Measurements from ENCODE around the gene TIMM13.
"Not testable (repeated sequence)": the region's sequence is repeated elsewhere in the genome, so short reads cannot be mapped to it uniquely, and the experiment has no call there.

Gene TIMM13

DNA sequence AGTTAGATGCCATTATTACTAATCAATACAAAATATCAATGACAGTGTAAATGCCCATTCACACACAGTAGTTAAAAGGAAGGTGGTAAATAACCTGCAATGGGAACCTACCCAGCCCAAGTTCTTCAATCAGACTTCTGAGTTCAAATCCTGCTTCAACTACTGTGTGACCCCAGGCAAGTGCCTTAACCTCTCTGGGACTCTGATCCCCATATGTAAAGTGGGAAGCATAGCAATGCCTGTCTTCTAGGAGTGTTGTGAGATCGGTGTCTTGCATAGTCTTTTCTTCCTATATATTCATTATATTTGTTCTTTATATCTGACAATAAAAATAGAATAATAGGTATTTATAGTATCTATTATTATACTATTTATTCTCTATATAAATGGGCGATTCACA lies 6.9 kb downstream of the TIMM13 start:
- H3K4me1 ChIP-seq (ENCODE audit: control insufficient read depth, insufficient read depth, low read length) = peaks cover 9% of the 10 kb centered on the region
- peaks cover 0 to 3% of the 10 kb centered on the region in 2 donors for H3K36me3 ChIP-seq (ENCODE audit: control insufficient read depth in 2 of 2, insufficient read depth in 2 of 2, low read length in 2 of 2)
- H3K4me3 ChIP-seq (ENCODE audit: low read length in 2 of 2) = no peak overlapping the region
- no peaks in the 10 kb centered on the region for H3K27me3 ChIP-seq (ENCODE audit: control insufficient read depth in 1 of 2, insufficient read depth in 2 of 2, low read length in 2 of 2)
- no peak overlapping the region for H3K27ac ChIP-seq (ENCODE audit: low read length)
- no peak overlapping the region for H3K9ac ChIP-seq (ENCODE audit: low read length in 2 of 2)
- peaks cover 0 to 3% of the 10 kb centered on the region in 2 donors for H3K9me3 ChIP-seq (ENCODE audit: control insufficient read depth in 2 of 2, low read length in 2 of 2)

GRCh38 chr19:2419754-2420153 lies 7.6 kb downstream of the TIMM13 start:
- no peak overlapping the region for H3K9ac ChIP-seq (ENCODE audit: low read length in 2 of 2)
- no peaks in the 10 kb centered on the region for H3K27me3 ChIP-seq (ENCODE audit: control insufficient read depth in 1 of 2, insufficient read depth in 2 of 2, low read length in 2 of 2)
- H3K9me3 ChIP-seq (ENCODE audit: control insufficient read depth in 2 of 2, low read length in 2 of 2) = peaks cover 0 to 3% of the 10 kb centered on the region in 2 donors
- no peak overlapping the region for H3K27ac ChIP-seq (ENCODE audit: low read length)
- H3K36me3 ChIP-seq (ENCODE audit: control insufficient read depth in 2 of 2, insufficient read depth in 2 of 2, low read length in 2 of 2) = peaks cover 0 to 3% of the 10 kb centered on the region in 2 donors
- no peak overlapping the region for H3K4me3 ChIP-seq (ENCODE audit: low read length in 2 of 2)
- peaks cover 3% of the 10 kb centered on the region for H3K4me1 ChIP-seq (ENCODE audit: control insufficient read depth, insufficient read depth, low read length)

DNA sequence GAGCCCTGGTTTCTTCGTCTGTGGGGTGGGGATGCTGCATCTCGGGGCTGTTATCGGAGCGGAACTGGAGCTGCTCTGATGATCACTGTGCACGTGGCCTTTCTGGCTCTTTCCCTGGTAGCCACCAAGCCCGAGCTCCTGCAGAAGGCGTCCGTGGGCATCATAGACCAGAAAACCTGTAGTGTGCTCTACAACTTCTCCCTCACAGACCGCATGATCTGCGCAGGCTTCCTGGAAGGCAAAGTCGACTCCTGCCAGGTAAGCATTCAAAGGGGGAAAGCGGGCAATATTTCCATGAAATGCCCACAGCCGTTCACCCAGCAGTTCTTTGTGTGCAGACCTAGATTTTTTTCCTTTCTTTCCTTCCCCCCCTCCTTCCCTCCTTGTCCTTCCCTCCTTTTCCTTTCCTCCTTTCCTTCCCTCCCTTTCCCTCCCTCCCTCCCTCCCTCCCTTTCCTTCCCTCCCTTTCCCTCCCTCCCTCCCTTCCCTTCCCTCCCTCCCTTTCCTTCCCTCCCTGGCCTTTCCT lies 9.4 kb downstream of the TIMM13 start:
- no peaks in the 10 kb centered on the region for H3K27me3 ChIP-seq (ENCODE audit: control insufficient read depth in 1 of 2, insufficient read depth in 2 of 2, low read length in 2 of 2)
- no peak overlapping the region for H3K4me3 ChIP-seq (ENCODE audit: low read length in 2 of 2)
- no peaks in the 10 kb centered on the region for H3K4me1 ChIP-seq (ENCODE audit: control insufficient read depth, insufficient read depth, low read length)
- H3K27ac ChIP-seq (ENCODE audit: low read length) = no peak overlapping the region
- peaks cover 0 to 3% of the 10 kb centered on the region in 2 donors for H3K36me3 ChIP-seq (ENCODE audit: control insufficient read depth in 2 of 2, insufficient read depth in 2 of 2, low read length in 2 of 2)
- no peak overlapping the region for H3K9ac ChIP-seq (ENCODE audit: low read length in 2 of 2)
- H3K9me3 ChIP-seq (ENCODE audit: control insufficient read depth in 2 of 2, low read length in 2 of 2) = peaks cover 0 to 3% of the 10 kb centered on the region in 2 donors

DNA sequence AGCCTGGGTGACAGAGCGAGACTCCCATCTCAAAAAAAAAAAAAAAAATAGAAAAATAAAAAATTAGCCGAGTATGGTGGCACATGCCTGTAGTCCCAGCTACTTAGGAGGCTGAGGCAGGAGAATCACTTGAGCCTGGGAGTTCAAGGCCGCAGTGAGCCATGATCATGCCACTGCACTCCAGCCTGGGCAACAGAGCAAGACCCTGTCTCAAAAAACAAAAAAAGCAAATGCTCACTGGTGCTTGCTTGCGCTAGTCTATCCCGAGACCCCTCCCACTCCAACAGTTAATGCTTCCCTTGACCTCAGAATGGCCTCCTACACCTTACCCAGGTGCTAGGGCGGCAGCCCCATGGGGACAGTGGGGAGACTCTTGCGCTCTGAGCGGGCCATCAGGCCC lies 9.9 kb downstream of the TIMM13 start:
- not testable (repeated sequence) for H3K4me3 ChIP-seq (ENCODE audit: low read length in 2 of 2); H3K9me3 ChIP-seq (ENCODE audit: control insufficient read depth in 2 of 2, low read length in 2 of 2); H3K4me1 ChIP-seq (ENCODE audit: control insufficient read depth, insufficient read depth, low read length); H3K27me3 ChIP-seq (ENCODE audit: control insufficient read depth in 1 of 2, insufficient read depth in 2 of 2, low read length in 2 of 2); H3K9ac ChIP-seq (ENCODE audit: low read length in 2 of 2); H3K36me3 ChIP-seq (ENCODE audit: control insufficient read depth in 2 of 2, insufficient read depth in 2 of 2, low read length in 2 of 2); H3K27ac ChIP-seq (ENCODE audit: low read length)

GRCh38 chr19:2416321-2417097 lies 10.9 kb downstream of the TIMM13 start:
- Histone ChIP-seq H3K4me1 (ENCODE audit: control insufficient read depth, insufficient read depth, low read length) (no peaks in the 10 kb centered on the region), H3K9ac (ENCODE audit: low read length in 2 of 2) (no peak overlapping the region), H3K4me3 (ENCODE audit: low read length in 2 of 2) (no peak overlapping the region), H3K27ac (ENCODE audit: low read length) (no peak overlapping the region), H3K27me3 (ENCODE audit: control insufficient read depth in 1 of 2, insufficient read depth in 2 of 2, low read length in 2 of 2) (no peaks in the 10 kb centered on the region), H3K9me3 (ENCODE audit: control insufficient read depth in 2 of 2, low read length in 2 of 2) (peaks cover 0 to 3% of the 10 kb centered on the region in 2 donors), H3K36me3 (ENCODE audit: control insufficient read depth in 2 of 2, insufficient read depth in 2 of 2, low read length in 2 of 2) (peaks cover 0 to 3% of the 10 kb centered on the region in 2 donors)

DNA sequence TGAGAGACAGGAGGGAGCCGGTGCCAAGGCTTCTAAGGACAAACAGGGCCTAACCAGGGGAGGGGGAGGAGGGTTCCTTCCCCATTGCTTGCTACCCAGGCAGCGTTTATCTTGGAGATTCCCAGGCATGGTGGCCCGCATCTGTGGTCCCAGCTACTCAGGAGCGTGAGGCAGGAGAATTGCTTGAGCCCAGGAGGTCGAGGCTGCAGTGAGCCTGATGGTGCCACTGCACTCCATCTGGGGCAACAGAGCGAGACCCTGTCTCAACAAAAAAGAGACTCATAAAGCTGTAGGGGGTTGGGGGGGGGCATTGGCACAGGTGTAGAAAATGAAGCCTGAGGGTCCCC lies 11.4 kb downstream of the TIMM13 start:
- Histone ChIP-seq H3K36me3 (ENCODE audit: control insufficient read depth in 2 of 2, insufficient read depth in 2 of 2, low read length in 2 of 2) (peaks cover 0 to 3% of the 10 kb centered on the region in 2 donors), H3K9ac (ENCODE audit: low read length in 2 of 2) (no peak overlapping the region), H3K9me3 (ENCODE audit: control insufficient read depth in 2 of 2, low read length in 2 of 2) (peaks cover 0 to 3% of the 10 kb centered on the region in 2 donors), H3K27me3 (ENCODE audit: control insufficient read depth in 1 of 2, insufficient read depth in 2 of 2, low read length in 2 of 2) (no peaks in the 10 kb centered on the region), H3K4me1 (ENCODE audit: control insufficient read depth, insufficient read depth, low read length) (no peaks in the 10 kb centered on the region), H3K4me3 (ENCODE audit: low read length in 2 of 2) (no peak overlapping the region), H3K27ac (ENCODE audit: low read length) (no peak overlapping the region)

DNA sequence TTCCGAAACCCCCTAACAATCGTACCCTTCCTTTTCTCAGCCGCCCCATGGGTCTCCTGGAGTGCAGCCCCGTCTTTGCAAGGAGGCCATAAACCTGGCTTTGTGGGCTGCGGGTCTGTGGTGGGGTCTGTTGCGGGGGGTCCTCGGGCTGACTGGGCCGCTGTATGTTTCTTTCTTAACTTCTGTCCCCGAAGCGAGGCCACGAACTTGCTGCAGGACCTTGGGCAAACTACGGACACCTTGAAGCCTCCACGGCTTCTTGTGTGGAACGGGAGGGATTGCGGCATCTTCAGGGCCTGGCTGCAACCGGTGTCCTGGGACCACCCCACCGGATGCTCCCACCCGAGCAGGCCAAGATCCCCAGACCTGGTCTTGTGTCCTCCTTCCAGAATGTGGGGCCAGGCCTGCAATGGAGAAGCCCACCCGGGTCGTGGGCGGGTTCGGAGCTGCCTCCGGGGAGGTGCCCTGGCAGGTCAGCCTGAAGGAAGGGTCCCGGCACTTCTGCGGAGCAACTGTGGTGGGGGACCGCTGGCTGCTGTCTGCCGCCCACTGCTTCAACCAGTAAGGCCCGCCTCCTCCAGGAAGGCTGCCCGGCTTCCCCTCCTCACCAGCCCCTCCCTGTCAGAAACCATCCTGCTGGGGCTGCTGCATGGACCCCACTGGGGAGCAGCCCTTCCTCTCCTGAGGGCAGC lies 12.0 kb downstream of the TIMM13 start:
- Histone ChIP-seq H3K4me3 (ENCODE audit: low read length in 2 of 2) (no peak overlapping the region), H3K36me3 (ENCODE audit: control insufficient read depth in 2 of 2, insufficient read depth in 2 of 2, low read length in 2 of 2) (peaks cover 0 to 3% of the 10 kb centered on the region in 2 donors), H3K4me1 (ENCODE audit: control insufficient read depth, insufficient read depth, low read length) (no peaks in the 10 kb centered on the region), H3K9ac (ENCODE audit: low read length in 2 of 2) (no peak overlapping the region), H3K27ac (ENCODE audit: low read length) (no peak overlapping the region), H3K9me3 (ENCODE audit: control insufficient read depth in 2 of 2, low read length in 2 of 2) (peaks cover 0 to 3% of the 10 kb centered on the region in 2 donors), H3K27me3 (ENCODE audit: control insufficient read depth in 1 of 2, insufficient read depth in 2 of 2, low read length in 2 of 2) (no peaks in the 10 kb centered on the region)

- peaks cover 0 to 3% of the 10 kb centered on the region in 2 donors for H3K9me3 ChIP-seq (ENCODE audit: control insufficient read depth in 2 of 2, low read length in 2 of 2)
- no peaks in the 10 kb centered on the region for H3K4me1 ChIP-seq (ENCODE audit: control insufficient read depth, insufficient read depth, low read length)
- no peak overlapping the region for H3K27ac ChIP-seq (ENCODE audit: low read length)
- H3K4me3 ChIP-seq (ENCODE audit: low read length in 2 of 2) = no peak overlapping the region
- peaks cover 0 to 2% of the 10 kb centered on the region in 2 donors for H3K27me3 ChIP-seq (ENCODE audit: control insufficient read depth in 1 of 2, insufficient read depth in 2 of 2, low read length in 2 of 2)
- H3K36me3 ChIP-seq (ENCODE audit: control insufficient read depth in 2 of 2, insufficient read depth in 2 of 2, low read length in 2 of 2) = peaks cover 0 to 3% of the 10 kb centered on the region in 2 donors
- no peak overlapping the region for H3K9ac ChIP-seq (ENCODE audit: low read length in 2 of 2)
Observed at GRCh38 chr19:2413629-2414028, 13.8 kb downstream of the TIMM13 start.

DNA sequence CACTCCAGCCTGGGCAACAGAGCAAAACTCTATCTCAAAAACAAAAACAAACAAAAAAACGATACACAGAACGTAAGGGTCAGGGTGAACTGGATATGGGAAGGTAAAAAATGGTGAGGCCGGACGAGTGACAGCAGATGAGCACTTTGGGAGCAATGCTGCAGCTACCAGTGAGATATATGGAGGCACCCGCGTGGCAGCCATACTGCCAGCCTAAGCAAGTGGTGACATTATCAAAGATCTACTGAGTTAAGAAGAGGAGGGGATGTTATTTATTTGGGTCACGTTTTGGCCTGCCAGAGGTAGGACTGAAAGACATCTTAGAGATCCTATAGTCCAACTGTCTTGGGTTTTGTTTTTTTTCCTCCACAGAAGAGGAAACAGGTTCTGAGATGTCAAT lies 14.2 kb downstream of the TIMM13 start:
- Histone ChIP-seq H3K4me1 (ENCODE audit: control insufficient read depth, insufficient read depth, low read length) (no peaks in the 10 kb centered on the region), H3K27ac (ENCODE audit: low read length) (no peak overlapping the region), H3K9ac (ENCODE audit: low read length in 2 of 2) (no peak overlapping the region), H3K27me3 (ENCODE audit: control insufficient read depth in 1 of 2, insufficient read depth in 2 of 2, low read length in 2 of 2) (peaks cover 0 to 2% of the 10 kb centered on the region in 2 donors), H3K36me3 (ENCODE audit: control insufficient read depth in 2 of 2, insufficient read depth in 2 of 2, low read length in 2 of 2) (peaks cover 0 to 3% of the 10 kb centered on the region in 2 donors), H3K4me3 (ENCODE audit: low read length in 2 of 2) (no peak overlapping the region), H3K9me3 (ENCODE audit: control insufficient read depth in 2 of 2, low read length in 2 of 2) (peaks cover 0 to 3% of the 10 kb centered on the region in 2 donors)

DNA sequence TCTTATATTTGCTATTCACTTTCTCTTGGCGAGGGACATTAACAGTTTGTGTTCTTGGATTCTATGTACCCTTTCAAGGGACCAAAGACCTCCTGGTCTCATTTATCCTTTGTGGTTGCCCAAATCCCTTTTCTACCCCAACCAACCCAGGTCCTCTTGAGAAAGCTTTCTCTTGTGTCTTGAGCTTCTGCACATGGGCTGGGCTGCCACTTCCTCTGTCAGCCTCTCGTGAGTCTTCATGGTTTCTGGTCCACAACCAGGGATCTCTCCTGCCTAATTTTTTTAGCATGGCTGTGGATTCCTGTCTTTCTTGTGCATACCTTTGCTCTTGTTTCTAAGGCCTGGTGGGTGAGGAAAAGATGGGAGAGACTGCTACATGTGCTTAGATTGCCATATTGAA lies 14.9 kb downstream of the TIMM13 start:
- Histone ChIP-seq H3K9ac (ENCODE audit: low read length in 2 of 2) (no peak overlapping the region), H3K27me3 (ENCODE audit: control insufficient read depth in 1 of 2, insufficient read depth in 2 of 2, low read length in 2 of 2) (peaks cover 0 to 2% of the 10 kb centered on the region in 2 donors), H3K36me3 (ENCODE audit: control insufficient read depth in 2 of 2, insufficient read depth in 2 of 2, low read length in 2 of 2) (no peaks in the 10 kb centered on the region), H3K9me3 (ENCODE audit: control insufficient read depth in 2 of 2, low read length in 2 of 2) (peaks cover 0 to 3% of the 10 kb centered on the region in 2 donors), H3K4me1 (ENCODE audit: control insufficient read depth, insufficient read depth, low read length) (no peaks in the 10 kb centered on the region), H3K4me3 (ENCODE audit: low read length in 2 of 2) (no peak overlapping the region), H3K27ac (ENCODE audit: low read length) (no peak overlapping the region)

GRCh38 chr19:2411709-2412108 lies 15.7 kb downstream of the TIMM13 start:
- Histone ChIP-seq H3K9me3 (ENCODE audit: control insufficient read depth in 2 of 2, low read length in 2 of 2) (peaks cover 0 to 1% of the 10 kb centered on the region in 2 donors), H3K27ac (ENCODE audit: low read length) (no peak overlapping the region), H3K36me3 (ENCODE audit: control insufficient read depth in 2 of 2, insufficient read depth in 2 of 2, low read length in 2 of 2) (no peaks in the 10 kb centered on the region), H3K4me3 (ENCODE audit: low read length in 2 of 2) (no peak overlapping the region), H3K4me1 (ENCODE audit: control insufficient read depth, insufficient read depth, low read length) (no peaks in the 10 kb centered on the region), H3K27me3 (ENCODE audit: control insufficient read depth in 1 of 2, insufficient read depth in 2 of 2, low read length in 2 of 2) (peaks cover 0 to 2% of the 10 kb centered on the region in 2 donors), H3K9ac (ENCODE audit: low read length in 2 of 2) (no peak overlapping the region)

All from stomach smooth muscle (tissue), 2 donors.